NCI-H524 (cell line): Measurements from ENCODE around the gene PBX2.
"Not testable (repeated sequence)": the region's sequence is repeated elsewhere in the genome, so short reads cannot be mapped to it uniquely, and the experiment has no call there.

Experiments
- DNase-seq, 2 experiments: peaks; one replicate each; lab custom pipeline; 2025; lab: John Stamatoyannopoulos, UW

PBX2 gene

DNA sequence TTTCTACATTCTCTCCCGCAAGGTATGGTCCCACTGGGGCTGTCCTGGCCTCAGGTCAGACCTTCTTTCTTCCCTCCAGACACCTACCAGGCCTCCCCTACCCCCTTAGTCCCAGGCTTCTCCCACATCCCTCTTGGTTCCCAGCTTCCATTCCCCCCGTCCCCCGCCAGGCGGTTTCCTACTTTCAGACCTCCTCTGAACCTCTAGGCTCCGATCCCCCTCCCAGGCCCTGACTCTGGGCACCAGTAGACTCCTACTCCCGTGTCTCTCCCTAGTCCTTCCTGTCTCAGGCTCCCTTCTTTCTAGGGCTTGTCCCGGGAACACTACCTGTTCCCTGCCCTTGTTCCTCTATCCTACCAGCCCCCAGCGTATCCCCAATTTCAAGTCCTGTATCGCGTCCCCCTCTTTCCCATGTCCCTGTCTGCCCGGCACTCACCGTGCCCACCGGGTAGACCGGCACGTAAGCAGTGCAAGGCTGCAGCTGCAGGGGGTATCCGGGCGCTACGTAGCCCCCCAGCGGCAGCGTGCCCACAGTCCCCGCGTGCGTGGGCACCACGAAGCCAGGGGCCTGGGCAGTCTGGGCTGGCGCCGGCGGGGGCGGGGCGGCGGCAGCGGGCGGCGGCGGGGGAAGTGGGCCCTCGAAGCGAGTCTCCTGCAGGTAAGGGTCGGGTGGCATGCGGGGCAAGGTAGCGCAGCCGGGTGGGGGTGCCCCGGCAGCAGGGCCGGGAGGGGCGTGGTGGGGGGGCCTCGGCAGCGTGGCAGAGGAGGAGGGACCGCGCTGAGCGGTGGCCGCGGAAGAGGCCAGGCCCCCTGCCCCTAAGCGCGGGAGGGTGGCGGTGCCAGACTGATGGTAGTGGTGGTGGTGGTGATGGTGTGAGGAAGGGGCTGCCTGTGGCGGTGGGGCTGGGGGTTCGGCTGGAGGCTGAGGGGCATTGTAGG is 39.8 kb downstream of the PBX2 start:
- no peak for DNase-seq

GRCh38 chr6:32149092-32149755 is 40.8 kb downstream of the PBX2 start:
- no peak for DNase-seq

DNA sequence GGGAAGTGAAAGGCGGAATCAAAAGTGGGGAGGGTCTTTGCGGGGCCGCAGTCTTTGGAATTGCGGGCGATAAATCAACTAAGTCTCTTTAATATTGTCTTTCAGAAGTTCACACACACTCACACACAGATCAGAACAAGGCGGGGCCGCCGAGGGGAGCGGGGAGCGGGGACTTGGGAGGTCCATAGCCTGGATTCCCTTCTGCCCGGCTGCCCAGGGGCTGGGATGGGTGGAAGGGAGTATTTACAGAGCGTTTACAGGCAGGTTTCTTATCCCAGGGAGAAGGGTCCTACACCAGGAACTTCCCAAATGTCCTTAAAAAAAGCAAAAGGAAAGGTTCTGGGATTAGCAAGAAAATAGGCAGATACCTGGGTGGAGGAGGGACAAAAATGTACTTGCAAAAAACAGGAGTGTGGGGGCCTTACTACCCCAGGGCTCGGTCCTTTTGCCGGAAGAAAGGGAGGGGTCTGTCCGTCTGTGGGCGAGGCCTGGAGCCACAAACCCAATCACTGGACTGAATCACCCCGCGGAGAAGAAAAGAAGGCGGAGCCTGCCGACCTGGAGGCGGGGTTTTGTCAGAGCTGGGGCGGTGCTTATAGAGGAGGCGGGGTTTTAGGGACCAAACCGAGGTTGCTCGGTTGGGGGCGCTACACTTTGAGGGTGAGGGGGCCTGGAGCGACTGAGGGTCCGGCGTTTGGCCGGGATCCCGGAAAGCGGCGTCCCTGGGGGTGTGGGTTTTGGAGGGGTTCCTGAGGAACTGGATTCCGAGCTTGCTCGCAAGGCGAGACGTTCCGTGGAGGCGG is 41.5 kb downstream of the PBX2 start:
- DNase-seq: no peak

- no peak for DNase-seq
Observed at GRCh38 chr6:32147401-32148132, 42.4 kb downstream of the PBX2 start.

DNA sequence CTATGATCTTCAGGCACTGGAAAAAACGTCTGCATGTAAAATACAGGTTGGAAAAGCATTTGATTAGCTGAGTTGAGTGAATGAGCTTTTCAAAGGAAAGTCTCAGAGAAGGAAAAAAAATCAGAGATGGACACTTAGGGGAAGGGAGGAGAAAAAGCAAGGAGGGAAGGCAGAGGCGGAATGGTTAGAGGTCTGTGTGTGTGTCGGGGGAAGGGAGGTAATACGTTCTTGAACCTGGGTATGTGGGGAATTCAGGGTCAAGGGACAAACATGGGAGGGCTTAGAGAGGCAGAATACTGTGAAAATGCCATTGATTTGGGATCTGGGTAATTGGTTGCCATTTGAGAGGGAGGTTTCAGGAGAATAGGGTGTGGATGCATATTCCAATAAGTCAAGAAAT is 43.3 kb downstream of the PBX2 start:
- no peak for DNase-seq

DNA sequence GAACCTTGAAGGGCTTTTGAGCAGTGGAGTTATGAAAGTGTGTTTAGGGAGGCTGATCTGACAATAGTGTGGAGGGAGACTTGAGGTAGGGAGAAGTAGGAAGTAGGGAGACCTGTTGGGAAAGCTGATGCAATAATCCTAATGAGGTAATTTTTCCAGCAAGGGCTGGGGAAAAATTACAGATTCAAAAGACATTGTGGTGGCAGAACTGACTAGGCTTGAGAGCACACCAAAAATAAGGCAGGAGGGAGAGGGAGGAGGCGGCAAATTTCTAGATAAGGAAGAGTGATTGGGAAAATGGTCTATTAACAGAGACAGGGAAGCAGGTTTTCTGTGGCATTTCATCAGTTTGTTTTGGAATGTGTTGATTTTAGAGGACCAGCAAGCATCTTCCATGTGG is 43.7 kb downstream of the PBX2 start:
- no peak for DNase-seq

GRCh38 chr6:32144238-32144637 is 45.8 kb downstream of the PBX2 start:
- DNase-seq: not testable (repeated sequence)

DNA sequence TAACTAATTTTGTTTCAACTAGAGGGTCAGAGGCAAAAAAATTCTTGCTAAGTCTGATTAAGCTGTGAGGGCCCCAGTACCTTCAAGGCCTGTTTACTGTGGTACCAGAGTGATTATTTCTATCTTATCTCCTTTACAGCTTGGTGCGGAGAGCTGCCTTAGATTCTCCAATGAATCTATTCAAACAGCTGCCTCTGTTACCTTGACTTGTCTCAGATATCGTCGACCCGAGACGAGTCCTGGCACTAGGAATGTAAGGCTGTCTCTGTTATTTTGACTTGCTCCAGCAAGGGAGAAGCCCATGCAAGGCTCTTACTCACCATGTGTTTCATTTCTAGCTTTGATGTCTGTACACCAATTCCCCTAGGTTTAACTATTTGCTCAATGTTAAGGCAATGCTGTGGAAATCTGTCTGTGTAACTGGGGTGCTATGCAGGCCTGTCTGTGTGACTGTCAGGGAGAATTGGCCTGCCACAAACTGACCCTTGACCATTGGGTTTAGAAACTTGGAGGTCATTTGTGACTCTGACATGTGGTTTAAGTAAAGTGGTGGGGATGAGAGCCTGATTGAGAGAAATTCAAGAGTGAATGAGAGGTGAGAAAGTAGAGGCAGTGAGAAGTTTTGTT is 49.5 kb downstream of the PBX2 start:
- DNase-seq: no peak

DNA sequence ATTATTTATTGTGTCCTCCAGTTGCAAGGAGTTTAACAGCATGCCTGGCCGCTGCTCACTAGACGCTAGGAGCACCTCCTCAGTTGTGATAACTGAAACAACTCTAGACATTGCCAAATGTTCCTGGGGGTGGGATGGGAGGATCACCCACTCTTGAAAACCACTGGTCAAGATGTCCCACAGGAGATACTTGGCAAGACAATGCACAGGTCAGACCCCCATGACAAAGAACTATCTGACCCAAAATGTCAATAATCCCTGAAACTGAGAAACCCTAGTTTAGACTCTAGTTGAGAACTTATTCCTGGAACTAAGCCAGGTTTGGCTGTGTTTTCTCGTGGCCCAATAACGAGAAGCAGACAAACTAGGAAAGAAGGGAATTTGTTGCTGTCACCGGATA is 50.4 kb downstream of the PBX2 start:
- DNase-seq: no peak

DNA sequence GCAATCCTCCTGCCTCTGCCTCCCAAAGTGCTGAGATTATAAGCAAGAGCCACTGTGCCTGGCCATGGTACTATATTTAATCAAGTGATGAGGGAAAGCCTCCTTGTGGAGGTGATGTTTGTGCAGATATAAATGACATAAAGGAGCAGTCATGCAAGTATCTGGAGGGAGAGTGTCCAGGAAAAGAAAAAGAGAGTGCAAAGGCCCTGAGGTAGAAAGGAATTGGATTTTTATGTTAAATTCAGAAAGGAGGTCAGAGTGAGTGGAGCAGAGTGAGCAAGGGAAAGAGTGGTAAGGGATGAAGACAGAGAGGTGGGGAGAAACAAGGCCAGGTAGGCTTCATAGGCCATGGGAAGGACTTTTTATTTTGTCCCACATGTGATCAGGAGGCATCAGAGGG is 52.5 kb downstream of the PBX2 start:
- DNase-seq: no peak
